ENCODE results near the gene CCM2.
A peak's percentile ranks its signal among the peaks of the same experiment; 100 is the strongest.

CCM2 gene

DNA sequence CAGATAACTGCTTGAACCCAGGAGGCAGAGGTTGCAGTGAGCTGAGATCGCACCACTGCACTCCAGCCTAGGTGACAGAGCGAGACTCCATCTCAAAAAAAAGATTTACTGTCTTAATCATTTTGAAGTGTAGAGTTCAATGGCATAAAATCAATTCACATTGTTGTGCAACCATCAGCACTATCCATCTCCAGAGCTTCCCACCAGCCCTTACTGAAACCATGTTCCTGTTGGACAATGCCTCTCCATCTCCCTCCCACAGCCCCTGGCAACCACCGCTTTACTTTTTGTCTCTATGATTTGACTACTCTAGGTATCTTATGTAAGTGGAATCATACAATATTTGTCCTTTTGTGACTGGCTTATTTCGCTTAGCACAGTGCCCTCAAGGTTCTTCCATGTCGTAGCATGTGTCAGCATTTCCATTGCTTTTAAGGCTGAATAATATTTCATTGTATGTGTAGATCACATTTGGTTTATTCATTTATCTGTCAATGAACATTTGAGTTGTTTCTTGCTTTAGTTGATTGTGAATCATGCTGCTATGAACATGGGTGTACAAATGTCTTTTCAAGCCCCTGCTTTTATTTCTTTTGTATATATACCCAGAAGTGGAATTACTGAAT, 55.7 kb downstream of the CCM2 start:
- no peak overlapping the region for H3K4me2 ChIP-seq (ENCODE audit: insufficient read depth, low read length)
- H3K9me3 ChIP-seq (ENCODE audit: insufficient read depth, low read length, severe bottlenecking) = no peaks in the 10 kb centered on the region
- DNase-seq = no peak
- peaks cover 94% of the 10 kb centered on the region for H3K79me2 ChIP-seq (ENCODE audit: insufficient read depth, low read length)
- H3K4me1 ChIP-seq (ENCODE audit: insufficient read depth, low read length) = no peaks in the 10 kb centered on the region
- H2AFZ ChIP-seq (ENCODE audit: low read depth, low read length) = no peak overlapping the region
- peaks cover 59% of the 10 kb centered on the region for H3K36me3 ChIP-seq (ENCODE audit: insufficient read depth, low read length)
- peaks cover 57% of the 10 kb centered on the region for H4K20me1 ChIP-seq (ENCODE audit: insufficient read depth, low read length)
- no peak overlapping the region for H3K27ac ChIP-seq (ENCODE audit: low read length)
- H3K27me3 ChIP-seq (ENCODE audit: insufficient read depth, low read length, poor library complexity) = no peaks in the 10 kb centered on the region
- TF ChIP-seq EZH2 (IDR thresholded peaks at IDR 0.05; ENCODE audit: borderline replicate concordance, low read depth, low read length, severe bottlenecking) = no peak
- TF ChIP-seq, protein P1, sequence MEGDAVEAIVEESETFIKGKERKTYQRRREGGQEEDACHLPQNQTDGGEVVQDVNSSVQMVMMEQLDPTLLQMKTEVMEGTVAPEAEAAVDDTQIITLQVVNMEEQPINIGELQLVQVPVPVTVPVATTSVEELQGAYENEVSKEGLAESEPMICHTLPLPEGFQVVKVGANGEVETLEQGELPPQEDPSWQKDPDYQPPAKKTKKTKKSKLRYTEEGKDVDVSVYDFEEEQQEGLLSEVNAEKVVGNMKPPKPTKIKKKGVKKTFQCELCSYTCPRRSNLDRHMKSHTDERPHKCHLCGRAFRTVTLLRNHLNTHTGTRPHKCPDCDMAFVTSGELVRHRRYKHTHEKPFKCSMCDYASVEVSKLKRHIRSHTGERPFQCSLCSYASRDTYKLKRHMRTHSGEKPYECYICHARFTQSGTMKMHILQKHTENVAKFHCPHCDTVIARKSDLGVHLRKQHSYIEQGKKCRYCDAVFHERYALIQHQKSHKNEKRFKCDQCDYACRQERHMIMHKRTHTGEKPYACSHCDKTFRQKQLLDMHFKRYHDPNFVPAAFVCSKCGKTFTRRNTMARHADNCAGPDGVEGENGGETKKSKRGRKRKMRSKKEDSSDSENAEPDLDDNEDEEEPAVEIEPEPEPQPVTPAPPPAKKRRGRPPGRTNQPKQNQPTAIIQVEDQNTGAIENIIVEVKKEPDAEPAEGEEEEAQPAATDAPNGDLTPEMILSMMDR (IDR thresholded peaks at IDR 0.05; ENCODE audit: borderline replicate concordance, extremely low read depth, low read length, poor library complexity, severe bottlenecking) = no peak
- H3K4me3 ChIP-seq (ENCODE audit: low read depth in 1 of 2, low read length in 2 of 2) = no peak overlapping the region
- no peak for ATAC-seq (ENCODE audit: insufficient read depth, low read depth)
- no peak overlapping the region for H3K9ac ChIP-seq (ENCODE audit: low read depth, low read length)

DNA sequence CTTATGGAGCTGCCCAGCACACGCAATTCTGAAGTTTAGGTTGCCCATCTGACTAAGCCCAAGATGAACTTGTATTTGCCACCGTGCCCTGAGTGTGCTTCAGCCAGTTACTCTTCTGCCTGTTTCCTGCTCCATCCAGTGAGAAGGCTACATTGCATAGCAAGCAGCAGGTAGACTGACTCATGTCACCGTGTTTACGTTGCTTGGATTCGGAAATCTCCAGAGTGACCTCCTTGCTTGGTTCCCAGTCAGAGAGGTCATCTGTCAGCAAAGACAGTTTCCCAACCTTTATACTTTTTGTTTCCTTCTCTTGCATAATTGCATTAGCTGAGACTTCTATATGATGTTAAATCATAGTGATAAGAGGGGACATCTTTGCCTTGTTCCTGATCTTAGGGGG, 57.9 kb downstream of the CCM2 start:
- ATAC-seq (ENCODE audit: insufficient read depth, low read depth) (no peak), DNase-seq (no peak)
- Histone ChIP-seq H3K4me3 (ENCODE audit: low read depth in 1 of 2, low read length in 2 of 2) (no peak overlapping the region), H4K20me1 (ENCODE audit: insufficient read depth, low read length) (peaks cover 61% of the 10 kb centered on the region), H3K27me3 (ENCODE audit: insufficient read depth, low read length, poor library complexity) (no peaks in the 10 kb centered on the region), H3K27ac (ENCODE audit: low read length) (no peak overlapping the region), H3K9ac (ENCODE audit: low read depth, low read length) (no peak overlapping the region), H3K36me3 (ENCODE audit: insufficient read depth, low read length) (peaks cover 63% of the 10 kb centered on the region), H2AFZ (ENCODE audit: low read depth, low read length) (no peak overlapping the region), H3K4me1 (ENCODE audit: insufficient read depth, low read length) (no peaks in the 10 kb centered on the region), H3K79me2 (ENCODE audit: insufficient read depth, low read length) (peaks cover 98% of the 10 kb centered on the region), H3K9me3 (ENCODE audit: insufficient read depth, low read length, severe bottlenecking) (no peaks in the 10 kb centered on the region), H3K4me2 (ENCODE audit: insufficient read depth, low read length) (no peak overlapping the region)
- TF ChIP-seq EZH2 (IDR thresholded peaks at IDR 0.05; ENCODE audit: borderline replicate concordance, low read depth, low read length, severe bottlenecking) = no peak

DNA sequence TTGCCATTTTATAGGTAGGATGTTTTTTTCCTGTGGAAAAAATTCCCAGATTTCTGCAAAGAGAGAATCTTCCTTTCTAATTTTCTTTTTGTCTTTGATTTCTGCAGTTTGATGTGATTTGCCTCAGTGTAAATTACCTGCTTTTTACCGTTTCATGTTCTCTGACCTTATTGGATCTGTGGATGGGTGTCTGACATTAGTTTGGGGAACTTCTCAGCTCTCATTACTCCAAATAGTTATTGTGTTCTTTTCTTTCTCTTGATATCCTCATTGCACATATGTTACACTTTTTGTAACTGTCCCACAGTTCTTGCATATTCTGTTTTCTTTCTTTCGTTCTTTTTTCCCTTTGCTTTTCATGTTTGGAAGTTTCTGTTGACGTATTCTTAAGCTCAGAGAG, 60.3 kb downstream of the CCM2 start:
- no peak for TF ChIP-seq EZH2 (IDR thresholded peaks at IDR 0.05; ENCODE audit: borderline replicate concordance, low read depth, low read length, severe bottlenecking)
- TF ChIP-seq, protein P1 (IDR thresholded peaks at IDR 0.05; ENCODE audit: borderline replicate concordance, extremely low read depth, low read length, poor library complexity, severe bottlenecking) = no peak
- H3K36me3 ChIP-seq (ENCODE audit: insufficient read depth, low read length) = peaks cover 67% of the 10 kb centered on the region
- no peaks in the 10 kb centered on the region for H3K27me3 ChIP-seq (ENCODE audit: insufficient read depth, low read length, poor library complexity)
- no peak overlapping the region for H3K27ac ChIP-seq (ENCODE audit: low read length)
- H3K9me3 ChIP-seq (ENCODE audit: insufficient read depth, low read length, severe bottlenecking) = no peaks in the 10 kb centered on the region
- H3K4me3 ChIP-seq (ENCODE audit: low read depth in 1 of 2, low read length in 2 of 2) = no peak overlapping the region
- peaks cover 97% of the 10 kb centered on the region for H3K79me2 ChIP-seq (ENCODE audit: insufficient read depth, low read length)
- H4K20me1 ChIP-seq (ENCODE audit: insufficient read depth, low read length) = peaks cover 64% of the 10 kb centered on the region
- H3K4me2 ChIP-seq (ENCODE audit: insufficient read depth, low read length) = no peak overlapping the region
- DNase-seq (no peak), ATAC-seq (ENCODE audit: insufficient read depth, low read depth) (no peak)
- H2AFZ ChIP-seq (ENCODE audit: low read depth, low read length) = no peak overlapping the region
- H3K4me1 ChIP-seq (ENCODE audit: insufficient read depth, low read length) = no peaks in the 10 kb centered on the region
- H3K9ac ChIP-seq (ENCODE audit: low read depth, low read length) = no peak overlapping the region

DNA sequence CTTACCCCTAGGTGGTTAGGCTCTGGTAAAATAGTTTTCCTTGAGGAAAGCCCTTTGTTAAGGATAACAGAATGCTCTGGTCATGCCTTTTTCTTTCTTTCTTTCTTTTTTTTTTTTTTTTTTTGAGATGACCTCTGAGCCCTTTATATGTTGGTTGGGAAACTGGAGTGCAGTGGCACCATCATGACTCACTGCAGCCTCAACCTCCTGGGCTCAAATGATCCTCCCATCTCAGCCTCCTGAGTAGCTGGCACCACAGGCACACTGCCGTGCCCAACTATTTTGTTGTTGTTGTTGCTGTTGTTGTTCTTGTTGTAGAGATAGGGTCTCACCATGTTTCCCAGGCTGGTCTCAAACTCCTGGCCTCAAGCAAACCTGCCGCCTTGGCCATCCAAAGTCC, 61.4 kb downstream of the CCM2 start:
- peaks cover 66% of the 10 kb centered on the region for H4K20me1 ChIP-seq (ENCODE audit: insufficient read depth, low read length)
- H3K36me3 ChIP-seq (ENCODE audit: insufficient read depth, low read length) = peaks cover 71% of the 10 kb centered on the region
- no peak overlapping the region for H2AFZ ChIP-seq (ENCODE audit: low read depth, low read length)
- H3K9me3 ChIP-seq (ENCODE audit: insufficient read depth, low read length, severe bottlenecking) = no peaks in the 10 kb centered on the region
- no peak overlapping the region for H3K9ac ChIP-seq (ENCODE audit: low read depth, low read length)
- H3K79me2 ChIP-seq (ENCODE audit: insufficient read depth, low read length) = peaks cover 96% of the 10 kb centered on the region
- no peak overlapping the region for H3K4me2 ChIP-seq (ENCODE audit: insufficient read depth, low read length)
- no peak for DNase-seq
- 0 out of 2 replicates have a peak overlapping the region, but pooled peaks have one; percentile 34 for H3K27ac ChIP-seq (ENCODE audit: low read length)
- no peaks in the 10 kb centered on the region for H3K4me1 ChIP-seq (ENCODE audit: insufficient read depth, low read length)
- no peak overlapping the region for H3K4me3 ChIP-seq (ENCODE audit: low read depth in 1 of 2, low read length in 2 of 2)
- TF ChIP-seq EZH2 (IDR thresholded peaks at IDR 0.05; ENCODE audit: borderline replicate concordance, low read depth, low read length, severe bottlenecking) = no peak
- TF ChIP-seq, protein P1 (IDR thresholded peaks at IDR 0.05; ENCODE audit: borderline replicate concordance, extremely low read depth, low read length, poor library complexity, severe bottlenecking) = no peak
- no peak for ATAC-seq (ENCODE audit: insufficient read depth, low read depth)
- H3K27me3 ChIP-seq (ENCODE audit: insufficient read depth, low read length, poor library complexity) = no peaks in the 10 kb centered on the region

Data from DND-41 (cell line).